ENCODE measurements around the gene S100PBP.

Gene S100PBP

DNA sequence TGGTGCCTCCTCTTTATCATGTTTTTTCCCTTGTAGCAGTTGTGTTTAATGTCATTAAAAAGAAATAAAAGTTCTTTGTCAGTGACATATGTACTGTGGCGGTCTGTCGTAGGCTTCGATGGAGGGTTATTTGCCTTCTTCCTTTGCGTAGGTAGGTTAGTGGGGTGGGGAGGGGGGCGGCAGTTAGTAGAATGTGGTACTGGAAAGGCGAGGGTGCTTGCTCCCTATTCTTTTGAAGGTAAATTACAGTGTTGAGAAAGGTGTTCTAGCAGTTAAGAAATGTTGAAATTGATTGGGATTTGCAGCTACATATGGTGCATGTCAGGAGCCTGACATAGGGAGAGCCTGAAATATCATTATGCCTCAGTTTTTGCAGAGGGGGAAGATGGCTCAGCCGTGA is 41.3 kb downstream of the S100PBP start:
- Histone ChIP-seq H3K9me3 (no peaks in the 10 kb centered on the region), H3K27me3 (no peaks in the 10 kb centered on the region), H3K4me1 (no peaks in the 10 kb centered on the region), H3K4me3 (ENCODE audit: low read depth, low read length) (no peak overlapping the region), H3K36me3 (no peaks in the 10 kb centered on the region)
- TF ChIP-seq, protein P1, sequence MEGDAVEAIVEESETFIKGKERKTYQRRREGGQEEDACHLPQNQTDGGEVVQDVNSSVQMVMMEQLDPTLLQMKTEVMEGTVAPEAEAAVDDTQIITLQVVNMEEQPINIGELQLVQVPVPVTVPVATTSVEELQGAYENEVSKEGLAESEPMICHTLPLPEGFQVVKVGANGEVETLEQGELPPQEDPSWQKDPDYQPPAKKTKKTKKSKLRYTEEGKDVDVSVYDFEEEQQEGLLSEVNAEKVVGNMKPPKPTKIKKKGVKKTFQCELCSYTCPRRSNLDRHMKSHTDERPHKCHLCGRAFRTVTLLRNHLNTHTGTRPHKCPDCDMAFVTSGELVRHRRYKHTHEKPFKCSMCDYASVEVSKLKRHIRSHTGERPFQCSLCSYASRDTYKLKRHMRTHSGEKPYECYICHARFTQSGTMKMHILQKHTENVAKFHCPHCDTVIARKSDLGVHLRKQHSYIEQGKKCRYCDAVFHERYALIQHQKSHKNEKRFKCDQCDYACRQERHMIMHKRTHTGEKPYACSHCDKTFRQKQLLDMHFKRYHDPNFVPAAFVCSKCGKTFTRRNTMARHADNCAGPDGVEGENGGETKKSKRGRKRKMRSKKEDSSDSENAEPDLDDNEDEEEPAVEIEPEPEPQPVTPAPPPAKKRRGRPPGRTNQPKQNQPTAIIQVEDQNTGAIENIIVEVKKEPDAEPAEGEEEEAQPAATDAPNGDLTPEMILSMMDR (IDR thresholded peaks at IDR 0.05; ENCODE audit: low read depth, low read length) = no peak
- no peak for DNase-seq

DNA sequence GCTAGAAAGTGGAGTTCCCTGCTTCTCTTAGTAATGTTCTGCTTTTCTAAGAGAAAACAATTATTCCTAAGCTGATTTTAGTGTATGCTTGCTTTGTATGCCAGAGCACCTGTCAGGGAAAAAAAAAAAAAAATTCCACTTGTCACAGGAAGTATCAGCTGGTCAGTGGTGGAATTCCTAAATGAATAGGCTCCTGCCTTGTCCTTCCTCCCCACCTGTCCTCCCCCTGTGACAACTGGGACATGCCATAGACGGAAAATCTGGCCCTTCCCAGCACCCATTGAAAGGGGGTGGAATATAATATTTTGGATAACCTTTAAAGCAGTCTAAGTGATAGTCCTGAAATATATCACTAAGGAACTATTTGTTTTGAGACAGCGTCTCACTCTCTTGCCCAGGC is 42.5 kb downstream of the S100PBP start:
- no peaks in the 10 kb centered on the region for H3K4me1 ChIP-seq
- TF ChIP-seq, protein P1 (IDR thresholded peaks at IDR 0.05; ENCODE audit: low read depth, low read length) = no peak
- no peaks in the 10 kb centered on the region for H3K27me3 ChIP-seq
- H3K36me3 ChIP-seq = no peaks in the 10 kb centered on the region
- H3K9me3 ChIP-seq = no peaks in the 10 kb centered on the region
- no peak for DNase-seq
- no peak overlapping the region for H3K4me3 ChIP-seq (ENCODE audit: low read depth, low read length)

DNA sequence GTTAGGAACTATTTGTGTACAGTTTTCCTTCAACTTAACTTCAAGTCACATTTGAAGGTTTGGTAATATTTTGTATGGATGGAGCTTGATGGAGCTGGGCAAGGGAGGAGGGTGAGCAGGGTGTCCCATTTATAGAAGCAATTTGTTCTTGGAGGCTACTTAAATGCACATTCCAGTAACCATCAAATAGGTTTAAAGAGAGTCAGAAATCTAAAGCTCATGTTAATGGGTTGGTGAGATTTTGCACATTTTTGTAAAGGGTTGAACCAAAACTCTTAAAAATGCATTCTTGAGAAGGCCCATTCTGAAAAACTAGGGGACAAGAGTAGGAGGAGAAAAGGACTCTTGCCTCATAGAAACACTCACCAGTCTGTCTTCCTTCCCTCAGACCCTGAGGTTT is 43.1 kb downstream of the S100PBP start:
- Histone ChIP-seq H3K27me3 (no peaks in the 10 kb centered on the region), H3K4me1 (no peaks in the 10 kb centered on the region), H3K9me3 (no peaks in the 10 kb centered on the region), H3K36me3 (no peaks in the 10 kb centered on the region), H3K4me3 (ENCODE audit: low read depth, low read length) (no peak overlapping the region)
- DNase-seq = no peak
- TF ChIP-seq, protein P1 (IDR thresholded peaks at IDR 0.05; ENCODE audit: low read depth, low read length) = no peak

DNA sequence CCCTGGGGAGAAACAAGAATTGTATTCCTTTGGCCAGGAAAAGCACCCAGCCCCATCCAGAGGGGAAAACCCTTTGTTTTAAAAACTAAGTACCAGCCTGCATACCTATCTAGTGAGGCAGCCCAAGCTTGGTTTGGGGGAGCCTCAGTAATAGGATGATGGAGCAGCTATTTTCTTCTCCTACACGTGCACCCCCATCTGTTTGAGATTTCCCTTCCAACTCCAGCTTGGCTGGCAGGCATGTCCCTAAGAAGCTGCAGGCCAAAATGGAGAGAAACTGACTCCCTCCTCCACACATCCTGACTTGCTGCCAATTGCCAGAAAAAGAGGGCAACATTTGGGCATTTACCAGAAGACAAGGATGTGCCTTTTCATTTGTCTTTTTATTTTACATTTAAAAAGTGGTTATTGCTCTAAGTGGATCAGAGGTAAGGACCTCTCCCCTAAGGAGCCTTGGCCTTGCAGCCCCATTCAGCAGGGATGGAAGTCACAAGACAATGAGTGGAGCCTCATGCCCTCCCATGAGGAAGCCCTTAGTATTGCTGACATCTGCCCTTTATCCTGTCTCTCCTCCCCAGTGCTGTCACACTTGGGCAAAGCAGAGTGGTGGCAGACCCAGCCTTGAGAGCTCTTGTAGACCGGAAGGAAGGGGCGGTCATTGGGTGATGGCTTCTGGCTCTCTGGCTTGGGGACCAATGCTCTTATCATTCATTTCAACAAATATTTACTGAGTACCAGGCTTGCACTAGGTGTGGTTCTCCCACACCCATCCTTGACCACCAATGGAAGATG is 44.6 kb downstream of the S100PBP start:
- no peaks in the 10 kb centered on the region for H3K4me1 ChIP-seq
- H3K36me3 ChIP-seq = no peaks in the 10 kb centered on the region
- no peak overlapping the region for H3K4me3 ChIP-seq (ENCODE audit: low read depth, low read length)
- H3K27me3 ChIP-seq = no peaks in the 10 kb centered on the region
- H3K9me3 ChIP-seq = no peaks in the 10 kb centered on the region
- TF ChIP-seq, protein P1 (IDR thresholded peaks at IDR 0.05; ENCODE audit: low read depth, low read length) = no peak
- no peak for DNase-seq

DNA sequence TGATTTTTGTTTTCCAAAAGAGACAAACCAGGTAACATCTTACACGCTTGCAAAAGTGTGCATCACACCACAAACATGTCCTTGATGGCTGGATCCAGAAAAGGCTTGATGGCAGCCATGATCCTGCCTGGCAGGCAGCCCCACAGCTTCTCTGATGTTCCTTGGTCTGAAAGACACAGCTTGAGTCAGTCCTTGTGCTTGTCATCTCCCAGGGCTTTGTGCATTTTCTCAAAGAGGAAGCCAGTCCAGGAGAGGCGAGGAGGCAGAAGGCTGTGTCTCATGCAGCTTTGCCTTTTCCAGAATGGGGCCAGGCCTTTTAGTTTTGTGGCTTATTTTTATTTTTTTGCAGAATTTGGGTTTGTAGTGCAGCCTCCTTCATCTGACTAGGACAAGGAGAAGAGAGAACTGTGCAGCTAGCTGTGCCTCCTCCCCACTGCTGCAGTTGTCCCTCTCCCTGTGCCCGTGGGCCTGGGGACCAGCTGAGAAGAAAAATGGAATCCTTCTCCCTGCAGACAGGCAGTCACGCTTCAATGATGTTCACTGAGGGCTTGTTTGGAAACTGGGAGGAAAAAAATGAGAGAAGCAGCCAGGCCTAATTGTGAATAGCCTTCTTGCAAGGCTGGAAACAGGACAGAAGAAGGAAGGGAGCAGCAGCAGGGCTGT is 45.9 kb downstream of the S100PBP start:
- Histone ChIP-seq H3K36me3 (no peaks in the 10 kb centered on the region), H3K9me3 (no peaks in the 10 kb centered on the region), H3K27me3 (no peaks in the 10 kb centered on the region), H3K4me1 (no peaks in the 10 kb centered on the region), H3K4me3 (ENCODE audit: low read depth, low read length) (no peak overlapping the region)
- DNase-seq = no peak
- TF ChIP-seq, protein P1 (IDR thresholded peaks at IDR 0.05; ENCODE audit: low read depth, low read length) = no peak

DNA sequence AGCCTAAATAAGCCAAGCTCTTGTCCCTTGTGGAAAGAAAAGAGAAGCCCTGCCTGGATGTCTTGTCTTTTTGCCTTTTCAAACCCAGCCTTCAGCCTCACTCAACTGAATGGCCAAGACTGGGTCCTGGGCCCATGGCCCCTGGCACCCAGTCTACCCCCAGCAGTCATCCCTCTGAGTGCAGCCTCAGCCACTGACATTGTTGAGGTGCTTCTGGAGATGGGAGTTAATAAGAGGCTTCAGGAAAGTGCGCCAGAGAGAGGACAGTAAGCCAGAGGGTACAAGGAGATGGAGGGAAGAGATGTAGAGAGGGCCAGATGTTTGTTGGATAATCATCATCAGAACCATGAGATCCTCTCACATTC is 46.4 kb downstream of the S100PBP start:
- TF ChIP-seq, protein P1 (IDR thresholded peaks at IDR 0.05; ENCODE audit: low read depth, low read length) = no peak
- H3K9me3 ChIP-seq = no peaks in the 10 kb centered on the region
- H3K27me3 ChIP-seq = no peaks in the 10 kb centered on the region
- no peak overlapping the region for H3K4me3 ChIP-seq (ENCODE audit: low read depth, low read length)
- H3K36me3 ChIP-seq = no peaks in the 10 kb centered on the region
- DNase-seq = no peak
- no peaks in the 10 kb centered on the region for H3K4me1 ChIP-seq

Measured in BE2C (cell line).